ENCODE data around the gene ARV1.

Gene ARV1

DNA sequence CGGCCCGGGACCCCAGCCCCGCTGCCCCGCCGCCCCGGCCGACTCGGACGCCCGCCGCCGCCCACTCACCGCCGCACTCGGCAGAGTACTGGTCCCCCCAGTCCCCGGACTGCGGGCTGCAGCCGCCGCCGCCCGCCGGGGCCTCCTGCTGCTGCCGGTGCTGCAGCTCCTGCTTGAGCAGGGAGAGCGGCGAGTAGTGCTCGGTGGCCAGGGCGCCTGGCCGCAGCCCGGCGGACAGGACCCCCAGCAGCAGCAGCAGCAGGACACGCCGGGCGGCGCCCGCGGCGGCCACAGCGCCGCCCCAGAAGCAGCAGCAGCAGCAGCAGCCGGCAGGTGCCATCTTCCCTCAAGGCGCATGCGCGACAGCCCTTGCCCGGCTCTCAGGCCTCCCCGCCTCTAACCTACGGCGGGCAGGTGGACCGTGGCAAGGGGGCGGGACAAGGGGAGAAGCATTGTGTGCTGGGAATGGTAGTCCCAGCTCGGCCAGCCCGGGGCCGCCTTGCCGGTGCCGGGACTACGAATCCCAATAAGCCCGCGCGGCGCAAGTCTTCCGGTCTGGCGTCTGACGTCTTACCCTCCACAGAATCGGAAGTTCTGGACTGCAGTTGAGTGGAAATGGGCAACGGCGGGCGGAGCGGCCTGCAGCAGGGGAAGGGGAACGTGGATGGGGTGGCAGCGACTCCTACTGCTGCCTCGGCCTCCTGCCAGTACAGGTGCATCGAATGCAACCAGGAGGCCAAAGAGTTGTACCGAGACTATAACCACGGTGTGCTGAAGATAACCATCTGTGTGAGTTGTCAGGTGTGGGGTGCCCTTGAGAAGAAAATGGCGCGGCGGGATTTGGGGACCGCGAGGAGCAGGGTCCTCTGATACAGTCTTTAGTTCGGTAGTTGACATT, at the start of gene ARV1, which contains the start of gene TTC13:
Gene ARV1 (plus strand): TSS at position 604 of the 898 bp plus-strand sequence. CDS start 12 bp downstream, at position 616.
Gene TTC13 (minus strand): TSS at position 371 of the 898 bp plus-strand sequence. CDS start 31 bp downstream, at position 340.
- peak; percentile 94 for DNase-seq (ENCODE audit: low read depth)

DNA sequence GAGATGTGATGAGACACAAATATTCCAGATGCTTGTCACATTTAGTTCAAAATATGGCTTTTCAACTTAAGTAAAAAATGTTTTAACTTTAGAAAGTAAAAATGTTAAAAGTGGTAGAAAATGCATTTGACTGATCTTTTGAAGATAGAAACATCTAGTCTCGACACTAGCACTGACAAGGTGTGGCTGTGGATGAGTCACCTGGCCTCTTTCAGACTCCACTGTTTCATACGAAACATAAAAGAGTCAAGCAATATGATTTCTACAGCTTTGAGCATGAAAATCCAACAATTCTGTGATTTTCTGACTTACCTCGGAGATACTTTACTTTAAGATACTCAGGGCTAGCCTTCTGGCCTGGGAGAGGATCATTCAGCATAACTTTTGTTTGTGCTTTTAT, 47.9 kb upstream of the ARV1 start:
- no peak for DNase-seq (ENCODE audit: low read depth)

DNA sequence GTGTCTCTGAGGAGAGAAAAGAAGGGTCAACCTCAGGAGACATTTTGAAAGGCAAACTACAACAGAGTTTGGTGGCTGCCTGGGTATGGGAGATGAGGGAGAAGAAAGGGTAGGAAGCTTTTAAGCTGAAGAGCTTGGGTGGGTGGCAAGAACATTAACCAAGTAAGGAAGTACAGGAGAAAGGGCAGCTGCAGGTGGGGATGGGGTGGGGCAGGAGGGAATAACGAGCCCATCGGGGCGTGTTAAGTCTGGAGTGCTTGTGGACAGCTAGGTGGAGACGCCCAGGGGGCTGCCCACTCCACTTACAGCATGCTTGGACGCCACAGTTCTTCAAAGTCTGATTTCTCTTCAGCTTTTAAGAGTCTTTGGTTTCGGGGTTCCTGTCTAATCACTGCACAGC, 43.0 kb upstream of the ARV1 start:
- DNase-seq (ENCODE audit: low read depth) = no peak

DNA sequence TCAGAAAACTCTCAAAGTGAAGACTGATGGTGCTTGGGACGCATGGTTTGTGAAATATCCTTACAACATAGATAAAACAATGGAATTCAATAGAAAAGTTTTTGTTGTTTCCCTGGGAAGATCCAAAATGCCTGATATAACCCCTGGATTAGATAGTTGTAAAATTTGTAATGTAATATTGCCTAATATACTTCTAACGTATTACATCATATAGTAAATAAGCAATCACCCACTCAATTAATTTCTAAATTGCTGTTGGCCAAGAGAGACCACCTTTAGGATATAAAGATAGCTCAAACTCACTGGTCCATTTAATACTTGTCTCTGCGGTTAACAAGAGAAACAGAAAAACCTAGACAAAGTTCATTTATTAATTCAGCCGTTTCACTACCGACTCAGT, 42.4 kb upstream of the ARV1 start:
- no peak for DNase-seq (ENCODE audit: low read depth)

DNA sequence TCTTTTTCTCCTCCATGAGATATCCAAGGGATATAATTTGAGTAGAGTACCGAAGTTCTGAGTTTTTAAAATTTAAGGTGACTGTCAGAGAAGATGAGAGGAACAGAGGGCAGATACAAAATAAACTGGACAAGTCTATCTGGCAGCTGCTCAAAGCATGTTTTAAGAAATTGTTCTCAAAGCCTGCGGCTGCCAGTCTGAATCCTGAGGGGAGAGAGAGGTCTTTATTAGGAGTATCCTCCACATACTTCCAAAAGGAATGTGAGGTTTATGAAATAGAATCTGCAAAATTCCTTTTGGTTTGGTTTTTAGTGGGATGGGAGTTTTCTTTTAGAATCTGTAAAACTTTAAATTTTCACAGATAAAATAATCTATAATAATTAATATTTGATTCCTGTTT, 41.5 kb upstream of the ARV1 start:
- no peak for DNase-seq (ENCODE audit: low read depth)

DNA sequence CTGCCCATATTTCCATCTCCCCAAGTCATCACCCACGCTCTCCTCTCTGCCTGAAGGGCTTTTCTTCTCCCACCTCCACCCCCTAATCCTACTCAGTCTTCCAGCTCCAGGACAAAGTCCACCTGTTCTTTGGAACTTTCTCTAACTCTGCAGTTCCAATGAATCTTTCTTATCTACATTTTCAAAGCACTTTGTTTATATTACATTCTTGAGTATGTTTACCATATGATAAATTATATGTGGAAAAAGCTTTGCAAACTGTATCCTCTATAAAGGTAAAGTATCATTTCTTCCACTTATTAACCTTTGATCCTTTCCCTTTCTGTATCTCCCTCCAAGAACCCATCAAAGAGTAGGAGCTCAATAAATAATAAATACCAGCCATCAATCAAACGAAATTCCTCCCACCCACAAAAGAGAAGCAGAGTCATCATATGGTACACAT, 39.9 kb upstream of the ARV1 start:
- DNase-seq (ENCODE audit: low read depth) = no peak

DNA sequence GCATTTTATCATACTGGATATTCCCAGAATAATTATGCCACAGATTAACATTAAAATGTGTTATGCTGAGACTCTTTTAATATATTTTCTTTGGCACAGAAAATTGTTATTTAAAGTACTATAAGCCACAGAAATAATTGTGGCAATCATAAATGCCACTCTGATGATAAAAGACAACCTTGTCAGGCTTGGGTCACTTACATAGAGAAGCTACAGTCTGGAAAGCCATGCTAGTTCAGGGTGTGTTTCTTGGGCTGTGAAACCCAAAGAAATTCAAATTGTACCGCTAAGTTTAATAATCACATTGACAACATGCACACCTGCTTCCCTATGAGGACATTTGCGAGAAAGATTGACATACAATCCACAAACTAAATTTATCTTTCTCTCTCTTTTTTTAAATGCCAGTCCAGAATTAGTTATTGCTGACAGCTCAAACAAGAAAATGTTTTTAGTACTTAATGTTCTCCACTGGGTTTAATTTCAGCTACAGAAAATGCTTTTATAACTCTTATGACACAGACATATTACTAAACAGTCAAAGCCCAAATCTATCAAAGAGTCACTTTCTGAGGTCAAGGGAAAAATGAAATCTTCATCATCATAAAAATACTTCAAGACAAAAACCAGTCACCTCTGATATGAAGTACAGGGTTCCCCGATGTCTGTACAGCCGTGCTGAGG, 38.9 kb upstream of the ARV1 start:
- no peak for DNase-seq (ENCODE audit: low read depth)

DNA sequence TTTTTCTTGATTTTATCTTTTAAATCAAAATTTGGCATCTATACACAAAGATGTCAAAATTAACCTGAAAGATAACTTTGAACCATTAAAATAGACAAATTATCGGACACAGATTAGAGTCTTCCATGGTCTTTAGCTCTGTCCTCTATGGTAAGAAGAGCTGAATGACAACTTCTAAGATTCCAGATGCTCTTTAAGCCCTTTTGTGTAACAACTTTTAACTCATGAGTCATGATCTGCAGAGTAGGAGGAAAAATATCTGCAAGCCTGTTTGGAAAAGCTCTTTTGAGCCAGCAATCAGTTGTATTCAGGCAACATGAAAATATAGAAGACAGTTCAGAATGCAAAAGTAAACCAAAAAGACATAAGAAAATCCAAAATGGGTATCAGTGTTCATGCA, 38.0 kb upstream of the ARV1 start:
- no peak for DNase-seq (ENCODE audit: low read depth)

DNA sequence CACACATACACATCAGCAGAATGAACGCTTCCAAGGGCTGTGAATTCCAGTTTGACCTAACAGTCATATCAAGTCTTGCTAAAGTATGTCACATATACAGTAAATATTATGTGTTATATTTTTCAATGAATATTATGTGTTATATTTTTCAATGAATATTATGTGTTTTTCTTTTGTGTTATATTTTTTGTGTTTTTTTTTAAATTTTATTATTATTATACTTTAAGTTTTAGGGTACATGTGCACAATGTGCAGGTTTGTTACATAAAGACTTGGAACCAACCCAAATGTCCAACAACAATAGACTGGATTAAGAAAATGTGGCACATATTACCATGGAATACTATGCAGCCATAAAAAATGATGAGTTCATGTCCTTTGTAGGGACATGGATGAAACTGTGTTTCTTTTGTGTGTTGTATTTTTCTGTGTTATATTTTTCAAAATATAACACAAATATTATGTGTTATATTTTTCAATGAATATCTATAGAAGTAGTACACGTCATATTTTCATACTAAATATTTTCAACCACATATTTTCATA, 35.8 kb upstream of the ARV1 start:
- DNase-seq (ENCODE audit: low read depth) = no peak

DNA sequence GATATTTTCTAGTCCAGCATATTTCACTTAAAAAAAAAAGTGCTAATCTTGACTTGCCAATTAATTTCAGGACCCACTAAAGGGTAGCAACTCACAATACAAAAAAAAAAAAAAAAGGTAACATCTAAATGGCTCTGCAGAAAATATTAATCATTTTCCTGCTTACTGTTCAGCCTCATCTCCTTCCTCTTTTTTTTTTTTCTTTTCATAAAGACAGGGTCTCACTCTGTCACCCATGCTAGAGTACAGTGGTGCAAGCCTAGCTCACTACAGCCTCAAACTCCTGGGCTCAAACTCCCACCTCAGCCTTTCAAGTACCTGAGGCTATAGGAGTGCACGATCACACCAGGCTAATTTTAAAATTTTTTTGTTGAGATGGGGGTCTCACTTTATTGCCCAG, 30.6 kb upstream of the ARV1 start:
- no peak for DNase-seq (ENCODE audit: low read depth)

DNA sequence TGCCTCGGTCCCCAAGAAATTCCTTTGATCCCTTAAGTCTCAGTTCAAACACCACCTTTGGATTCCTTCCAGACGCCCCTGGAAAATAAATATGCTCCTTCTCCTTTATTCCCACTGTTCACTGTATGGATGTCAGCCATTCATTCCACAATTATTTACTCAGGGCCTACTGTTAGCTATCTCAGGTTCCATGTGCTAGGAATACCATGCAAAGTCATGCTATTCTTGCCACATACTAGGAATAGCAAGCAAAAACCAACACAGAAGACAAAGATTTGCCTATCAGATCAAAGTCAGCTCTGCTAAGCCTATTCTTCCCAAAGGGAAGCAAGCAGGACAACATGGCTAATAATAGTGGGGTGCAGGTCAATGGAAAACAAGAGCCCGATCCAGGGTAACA, 30.0 kb upstream of the ARV1 start:
- no peak for DNase-seq (ENCODE audit: low read depth)

DNA sequence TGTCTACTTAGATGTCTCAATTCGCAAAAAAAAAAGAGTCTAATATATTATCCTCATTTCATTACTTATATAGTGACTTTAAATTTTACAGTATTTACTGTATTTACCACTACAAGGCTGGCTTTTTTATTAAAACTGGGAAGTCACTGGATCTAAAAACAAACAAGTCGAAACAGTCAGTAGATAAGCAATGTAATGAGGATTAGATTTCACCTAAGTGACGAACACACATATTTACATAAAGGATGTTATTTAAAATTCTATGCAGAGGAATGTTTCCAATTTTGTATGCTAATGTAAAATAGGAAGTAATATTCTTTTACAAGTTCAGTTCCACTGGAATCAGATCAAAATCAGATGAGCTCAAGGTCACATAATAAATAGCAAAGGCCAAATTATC, 28.5 kb upstream of the ARV1 start:
- DNase-seq (ENCODE audit: low read depth) = no peak

DNA sequence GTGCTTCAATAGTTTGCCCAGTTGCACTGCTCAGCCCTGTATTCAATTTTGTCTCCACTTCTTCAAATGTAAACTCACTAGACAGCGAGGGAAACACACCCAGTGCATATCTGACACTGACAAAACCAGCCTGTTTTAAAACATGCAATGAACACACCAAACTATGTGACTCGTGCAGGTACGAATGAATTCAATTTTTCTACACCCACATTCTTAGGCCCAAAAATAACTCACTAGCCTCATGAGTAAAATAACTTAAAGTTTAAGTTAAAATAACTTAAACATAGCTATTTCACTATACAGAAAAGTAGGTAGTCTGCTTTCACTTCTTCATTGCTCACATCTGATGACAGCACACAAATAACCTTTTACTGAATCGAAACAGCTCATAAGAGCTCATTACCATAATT, 21.3 kb upstream of the ARV1 start:
- no peak for DNase-seq (ENCODE audit: low read depth)

DNA sequence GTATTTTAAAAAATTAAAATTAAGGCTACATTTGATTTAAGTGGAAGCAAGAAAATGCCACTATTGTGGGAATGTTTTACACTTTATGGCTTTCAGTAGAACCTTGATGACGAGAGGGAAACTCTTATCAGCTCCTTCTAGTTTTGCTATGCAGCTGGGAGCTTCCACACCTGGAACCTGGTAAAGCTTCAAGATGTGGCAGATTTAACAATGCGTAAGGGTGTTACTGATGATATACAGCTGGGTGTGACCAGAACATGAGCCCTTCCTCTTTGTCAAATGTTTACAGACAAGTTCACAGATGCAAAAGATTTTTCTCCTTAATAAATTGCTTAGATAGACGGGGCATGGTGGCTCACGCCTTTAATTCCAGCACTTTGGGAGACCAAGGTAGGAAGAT, 20.5 kb upstream of the ARV1 start:
- no peak for DNase-seq (ENCODE audit: low read depth)

DNA sequence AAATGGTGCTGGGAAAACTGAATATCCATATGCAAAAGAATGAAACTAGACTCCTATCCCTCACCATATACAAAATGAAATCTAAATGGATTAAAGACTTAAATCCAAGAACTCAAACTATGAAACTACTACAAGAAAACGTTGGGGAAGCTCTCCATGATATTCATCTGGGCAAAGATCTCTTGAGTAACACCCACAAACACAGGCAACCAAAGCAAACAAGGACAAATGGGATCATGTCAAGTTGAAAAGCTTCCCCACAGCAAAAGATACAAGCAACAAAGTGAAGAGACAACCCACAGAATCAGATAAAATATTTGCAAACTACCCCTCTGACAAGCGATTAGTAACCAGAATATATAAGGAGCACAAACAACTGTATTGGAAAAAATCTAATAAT, 14.0 kb upstream of the ARV1 start:
- DNase-seq (ENCODE audit: low read depth) = no peak

DNA sequence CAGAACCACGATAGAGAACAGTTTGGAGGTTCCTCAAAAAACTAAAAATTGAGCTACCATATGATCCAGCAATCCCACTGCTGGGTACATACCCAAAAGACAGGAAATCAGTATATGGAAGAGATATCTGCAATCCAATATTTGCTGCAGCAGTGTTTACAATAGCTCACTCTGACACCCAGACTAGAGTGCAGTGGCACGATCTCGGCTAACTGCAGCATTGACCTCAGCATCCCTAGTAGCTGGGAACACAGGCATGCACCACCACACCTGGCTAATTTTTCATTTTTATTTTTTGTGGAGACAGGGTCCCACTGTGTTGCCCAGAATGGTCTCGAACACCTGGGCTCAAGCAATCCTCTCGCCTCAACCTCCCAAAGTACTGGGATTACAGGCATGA, 13.4 kb upstream of the ARV1 start:
- no peak for DNase-seq (ENCODE audit: low read depth)

DNA sequence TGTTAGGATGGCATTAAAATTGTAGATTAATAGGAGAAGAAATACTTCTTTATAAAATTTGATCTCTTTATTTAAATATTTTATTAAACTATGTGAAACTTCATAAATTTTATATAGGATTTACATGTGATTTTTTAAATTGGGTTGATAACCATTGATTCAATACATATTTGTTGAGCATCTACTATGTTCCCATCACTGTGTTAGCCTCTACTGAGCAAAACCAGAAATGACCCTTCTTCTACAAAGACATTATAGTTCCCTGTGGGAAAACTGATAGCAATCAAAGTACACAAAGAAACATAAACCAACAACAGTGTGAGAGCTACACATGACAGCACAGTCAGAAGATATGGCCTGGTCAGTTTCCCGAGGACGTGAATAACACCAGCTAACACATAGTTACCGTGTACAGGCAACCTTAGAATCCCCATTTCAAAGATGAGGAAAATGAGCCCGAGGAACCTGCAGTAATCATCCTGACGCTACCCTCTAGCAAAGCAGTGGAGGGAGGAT, 12.5 kb upstream of the ARV1 start:
- DNase-seq (ENCODE audit: low read depth) = no peak

DNA sequence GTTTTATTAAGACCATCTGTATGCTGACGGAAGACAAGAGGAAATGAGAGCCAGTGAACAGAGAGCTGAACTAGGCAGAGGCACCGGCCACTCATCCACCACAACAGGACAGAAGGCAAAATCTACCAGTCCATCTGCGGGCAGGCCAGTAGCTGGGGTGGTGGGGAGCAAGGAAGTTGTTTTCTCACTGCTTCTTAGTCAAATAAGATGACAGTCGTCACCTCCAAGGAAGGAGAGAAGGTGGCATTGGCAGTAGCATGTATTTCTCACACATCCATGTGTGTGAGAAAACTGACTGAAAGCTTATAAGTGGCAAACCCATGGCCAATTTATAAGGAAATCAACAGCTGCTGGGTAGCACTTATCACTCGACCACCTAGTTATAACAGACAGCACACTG, 8.5 kb upstream of the ARV1 start:
- DNase-seq (ENCODE audit: low read depth) = no peak

DNA sequence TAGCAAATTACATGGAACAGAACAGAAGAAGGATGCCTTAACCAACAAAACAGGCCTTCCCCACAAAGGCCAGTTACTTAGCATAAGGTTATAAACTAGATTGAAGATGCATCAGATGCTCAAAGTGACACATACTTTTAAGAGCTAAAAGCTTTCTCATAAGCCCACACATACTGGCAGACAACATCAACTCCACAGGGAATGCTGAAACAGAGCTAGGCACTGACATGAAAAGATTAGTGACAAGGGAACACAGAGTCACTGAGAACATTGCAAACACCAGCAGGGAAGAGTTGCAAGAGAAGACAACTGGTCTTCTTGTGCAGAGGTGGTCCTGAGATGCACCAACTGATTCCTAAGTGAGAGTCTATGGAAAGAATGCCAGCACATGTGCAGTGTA, 7.1 kb upstream of the ARV1 start:
- no peak for DNase-seq (ENCODE audit: low read depth)

DNA sequence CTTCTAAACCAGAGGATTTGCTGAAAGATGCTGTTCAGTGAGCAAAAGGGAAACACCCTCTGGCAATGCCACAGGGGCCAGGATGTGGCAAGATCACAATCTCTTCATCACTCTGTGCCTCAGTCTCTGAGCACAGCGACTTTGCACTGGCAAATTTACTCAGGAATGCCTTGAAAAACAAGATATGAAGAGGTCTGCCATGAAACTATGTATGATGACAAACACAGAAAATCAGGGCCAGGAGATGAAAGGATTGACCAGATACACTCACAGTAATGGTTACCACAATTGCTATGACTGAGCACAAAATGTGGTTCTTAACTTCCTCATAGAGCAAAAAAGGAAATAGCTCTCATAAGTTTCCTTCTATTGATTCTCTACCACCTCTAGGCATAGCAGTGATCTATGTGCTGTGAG, 6.0 kb upstream of the ARV1 start:
- DNase-seq (ENCODE audit: low read depth) = no peak

DNA sequence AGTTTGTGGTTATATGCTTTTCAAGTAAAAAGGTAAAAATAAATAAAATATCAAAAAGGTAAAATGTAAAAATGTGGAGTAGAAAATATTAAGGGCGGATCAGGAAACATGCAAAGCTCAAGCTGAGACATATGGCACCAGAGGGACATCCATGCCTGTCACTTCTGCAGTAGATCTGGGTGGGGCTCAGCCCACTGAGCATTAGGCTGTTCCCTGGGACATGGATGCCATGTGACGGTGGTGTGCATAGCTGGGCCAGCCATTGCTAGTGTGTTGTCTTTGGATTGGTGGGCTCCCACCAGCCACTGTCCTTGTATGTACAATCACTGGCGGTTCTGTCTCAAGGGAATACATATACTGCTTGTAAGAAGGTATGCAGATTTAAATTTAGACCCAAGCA, 3.3 kb upstream of the ARV1 start:
- no peak for DNase-seq (ENCODE audit: low read depth)

DNA sequence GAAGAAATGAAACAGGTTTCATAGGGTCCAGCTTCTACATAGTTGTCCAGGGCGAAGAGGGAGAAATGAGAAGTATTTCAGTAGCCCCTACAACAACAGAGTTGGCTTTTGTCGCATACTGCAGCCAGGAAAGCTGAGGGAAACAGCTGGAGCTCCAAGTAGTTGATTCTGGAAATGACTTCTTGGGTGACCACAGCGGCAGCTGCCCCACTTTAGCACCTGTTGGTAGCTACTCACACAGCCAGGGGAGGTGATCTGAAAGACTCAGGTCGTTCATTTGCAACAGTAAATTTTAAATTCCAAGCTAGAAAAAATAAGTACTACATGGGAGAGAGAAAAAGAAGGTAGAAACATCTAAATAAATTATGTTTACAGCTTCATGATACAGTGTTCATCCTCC, 2.5 kb upstream of the ARV1 start:
- DNase-seq (ENCODE audit: low read depth) = no peak
